Measurements from ENCODE around the gene C5AR2.
"Not testable (repeated sequence)": the region's sequence is repeated elsewhere in the genome, so short reads cannot be mapped to it uniquely, and the experiment has no call there.

The C5AR2 gene

GRCh38 chr19:47353307-47353712, 21.3 kb downstream of the C5AR2 start:
- DNase-seq (ENCODE audit: low read depth, low spot score) = no peak
- no peak overlapping the region for H3K4me3 ChIP-seq (ENCODE audit: low read length)

DNA sequence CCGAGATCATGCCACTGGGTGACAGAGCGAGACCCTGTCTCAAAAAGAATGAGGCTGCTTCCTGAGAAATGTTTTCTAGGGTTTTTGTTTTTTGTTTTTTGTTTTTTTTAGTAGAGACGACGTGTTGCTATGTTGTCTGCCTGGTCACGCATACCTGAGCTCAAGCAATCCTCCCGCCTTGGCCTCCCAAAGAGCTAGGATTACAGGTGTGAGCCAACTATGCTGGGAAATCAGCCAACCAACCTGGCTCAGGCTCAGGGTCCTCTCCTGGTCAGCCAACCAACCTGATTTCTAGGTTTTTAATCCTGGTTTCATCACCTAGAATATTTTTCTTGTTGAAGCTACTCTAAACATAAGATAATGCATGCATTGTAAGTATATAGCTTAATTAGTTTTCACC, 24.9 kb downstream of the C5AR2 start:
- no peak for DNase-seq (ENCODE audit: low read depth, low spot score)
- H3K4me3 ChIP-seq (ENCODE audit: low read length) = no peak overlapping the region

GRCh38 chr19:47357788-47358680, 26.1 kb downstream of the C5AR2 start:
- H3K4me3 ChIP-seq (ENCODE audit: low read length) = no peak overlapping the region
- DNase-seq (ENCODE audit: low read depth, low spot score) = peak; percentile 29

DNA sequence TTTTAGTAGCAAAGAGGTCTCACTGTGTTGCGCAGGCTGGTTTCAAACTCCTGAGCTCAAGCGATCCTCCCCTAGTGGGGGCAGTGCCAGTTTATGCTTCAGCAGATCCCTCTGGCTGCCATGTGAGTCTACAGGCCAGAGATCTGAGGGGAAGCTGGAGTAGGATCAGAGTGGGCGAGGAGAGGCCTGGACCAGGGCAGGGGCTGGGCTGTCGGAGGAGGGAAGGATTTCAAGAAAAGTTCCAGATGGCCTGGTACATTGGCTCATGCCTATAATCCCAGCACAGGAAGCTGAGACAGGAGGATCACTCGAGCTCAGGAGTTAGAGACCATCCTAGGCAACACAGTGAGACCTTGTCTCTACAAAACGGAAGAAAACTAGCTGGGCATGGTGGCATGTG, 27.0 kb downstream of the C5AR2 start:
- no peak for DNase-seq (ENCODE audit: low read depth, low spot score)

GRCh38 chr19:47362321-47362720, 30.3 kb downstream of the C5AR2 start:
- no peak for DNase-seq (ENCODE audit: low read depth, low spot score)
- no peak overlapping the region for H3K4me3 ChIP-seq (ENCODE audit: low read length)

More for the DNA sequence above, 27.0 kb downstream of the C5AR2 start:
- no peak overlapping the region for H3K4me3 ChIP-seq (ENCODE audit: low read length)

- no peak overlapping the region for H3K4me3 ChIP-seq (ENCODE audit: low read length)
- no peak for DNase-seq (ENCODE audit: low read depth, low spot score)
Measured at GRCh38 chr19:47363758-47364531, 32.0 kb downstream of the C5AR2 start.

DNA sequence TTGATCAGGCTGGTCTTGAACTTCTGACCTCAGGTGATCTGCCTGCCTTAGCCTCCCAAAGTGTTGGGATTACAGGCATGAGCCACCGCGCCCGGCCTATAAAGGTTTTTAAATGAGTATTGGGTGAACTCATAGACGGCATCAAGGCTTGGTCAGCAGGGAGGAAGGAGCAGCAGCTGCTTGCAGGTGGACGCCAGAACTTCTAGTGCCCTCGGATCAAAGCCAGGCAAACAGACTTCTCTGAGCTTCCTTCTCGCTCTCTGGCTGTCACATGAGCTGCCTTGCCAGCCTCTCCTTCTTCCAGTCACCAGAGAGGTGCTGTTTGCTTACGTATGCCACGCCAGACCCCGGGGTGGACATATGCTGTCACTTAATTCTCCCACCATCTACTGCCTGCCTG, 33.5 kb downstream of the C5AR2 start:
- H3K4me3 ChIP-seq (ENCODE audit: low read length); DNase-seq (ENCODE audit: low read depth, low spot score): not testable (repeated sequence)

DNA sequence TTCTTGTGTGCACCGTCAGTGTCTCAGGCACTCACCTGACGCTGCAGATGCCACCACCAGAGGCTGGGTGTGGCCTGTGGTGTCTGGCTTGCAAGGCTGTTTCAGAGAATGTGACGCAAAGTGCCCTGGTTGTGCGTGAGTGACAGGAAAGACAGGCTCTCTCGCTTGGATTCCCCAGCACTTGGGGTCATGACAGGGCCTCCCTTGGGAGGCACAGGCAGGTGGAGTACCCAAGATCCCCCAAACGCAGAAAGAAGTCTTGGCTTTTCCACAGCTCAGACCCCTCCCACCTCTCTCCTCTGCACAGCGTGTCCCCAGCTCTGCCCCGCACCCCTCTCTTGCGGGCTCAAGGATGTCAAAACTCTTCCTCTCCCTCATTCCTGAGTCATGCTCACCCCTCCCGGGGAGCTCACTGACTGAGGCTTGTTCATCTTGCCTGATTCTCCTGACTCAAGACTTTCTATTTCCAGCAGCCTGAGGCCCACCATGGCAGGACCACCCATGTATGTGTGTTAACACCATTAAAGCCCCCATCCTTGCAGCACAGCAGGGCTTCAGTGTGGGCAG, 38.2 kb downstream of the C5AR2 start:
- H3K4me3 ChIP-seq (ENCODE audit: low read length) = no peak overlapping the region

GRCh38 chr19:47371261-47371660, 39.3 kb downstream of the C5AR2 start:
- no peak overlapping the region for H3K4me3 ChIP-seq (ENCODE audit: low read length)
- DNase-seq (ENCODE audit: low read depth, low spot score) = no peak

More for the DNA sequence above, 38.2 kb downstream of the C5AR2 start:
- DNase-seq (ENCODE audit: low read depth, low spot score) = no peak

DNA sequence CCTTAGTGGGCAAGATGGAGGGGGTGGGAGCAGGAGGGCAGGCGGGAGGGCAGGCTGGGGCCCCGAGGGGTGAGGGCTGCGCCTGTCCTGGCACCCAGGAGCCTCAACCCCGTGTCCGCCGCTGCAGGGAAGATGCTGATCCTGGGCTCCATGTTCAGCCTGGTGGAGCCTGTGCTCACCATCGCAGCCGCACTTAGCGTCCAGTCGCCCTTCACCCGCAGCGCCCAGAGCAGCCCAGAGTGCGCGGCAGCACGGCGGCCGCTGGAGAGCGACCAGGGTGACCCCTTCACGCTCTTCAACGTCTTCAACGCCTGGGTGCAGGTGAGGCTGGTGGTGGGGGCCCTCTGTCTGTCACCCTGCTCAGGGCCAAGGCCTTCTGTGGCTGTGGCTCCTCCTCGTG, 40.6 kb downstream of the C5AR2 start:
- no peak overlapping the region for H3K4me3 ChIP-seq (ENCODE audit: low read length)
- DNase-seq (ENCODE audit: low read depth, low spot score) = no peak

- no peak overlapping the region for H3K4me3 ChIP-seq (ENCODE audit: low read length)
- no peak for DNase-seq (ENCODE audit: low read depth, low spot score)
Measured at GRCh38 chr19:47373246-47374240, 41.6 kb downstream of the C5AR2 start.

- DNase-seq (ENCODE audit: low read depth, low spot score) = no peak
- no peak overlapping the region for H3K4me3 ChIP-seq (ENCODE audit: low read length)
Measured at GRCh38 chr19:47374876-47375693, 43.1 kb downstream of the C5AR2 start.

DNA sequence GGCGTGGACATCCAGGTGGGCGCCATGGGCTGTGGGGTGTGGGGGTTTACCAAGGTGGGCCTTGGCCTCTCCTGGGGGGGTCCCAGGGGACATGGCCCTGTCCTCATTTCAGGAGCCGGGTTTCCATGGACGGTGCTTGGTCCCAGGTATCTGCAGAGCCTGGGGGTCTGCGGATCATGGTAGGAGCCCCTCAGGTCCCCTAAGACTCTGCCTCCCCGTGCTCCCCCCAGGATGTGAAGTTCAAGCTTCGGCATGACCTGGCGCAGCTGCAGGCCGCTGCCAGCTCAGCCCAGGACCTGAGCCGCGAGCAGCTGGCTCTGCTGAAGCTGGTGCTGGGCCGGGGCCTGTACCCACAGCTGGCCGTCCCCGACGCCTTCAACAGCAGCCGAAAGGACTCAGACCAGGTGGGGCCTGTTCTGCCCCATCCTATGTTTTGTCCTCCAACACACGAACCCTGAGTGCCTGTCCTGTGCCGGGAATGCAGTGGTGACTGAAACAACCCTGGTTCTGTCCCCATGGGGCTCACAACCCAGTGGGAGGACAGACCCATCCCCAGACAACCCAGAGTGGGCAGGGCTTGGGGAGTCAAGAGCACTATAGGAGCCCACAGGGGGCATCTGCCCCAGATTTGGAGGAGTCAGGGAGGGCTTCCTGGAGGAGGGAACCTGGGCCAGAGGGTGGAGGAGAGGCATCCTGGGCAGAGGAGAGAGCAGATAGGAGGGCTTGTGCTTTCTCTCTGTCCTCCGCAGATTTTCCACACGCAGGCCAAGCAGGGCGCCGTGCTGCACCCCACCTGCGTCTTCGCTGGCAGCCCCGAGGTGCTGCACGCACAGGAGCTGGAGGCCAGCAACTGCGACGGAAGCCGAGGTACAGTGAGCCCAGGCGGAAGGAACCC, 44.0 kb downstream of the C5AR2 start:
- DNase-seq (ENCODE audit: low read depth, low spot score) = no peak
- H3K4me3 ChIP-seq (ENCODE audit: low read length) = no peak overlapping the region

DNA sequence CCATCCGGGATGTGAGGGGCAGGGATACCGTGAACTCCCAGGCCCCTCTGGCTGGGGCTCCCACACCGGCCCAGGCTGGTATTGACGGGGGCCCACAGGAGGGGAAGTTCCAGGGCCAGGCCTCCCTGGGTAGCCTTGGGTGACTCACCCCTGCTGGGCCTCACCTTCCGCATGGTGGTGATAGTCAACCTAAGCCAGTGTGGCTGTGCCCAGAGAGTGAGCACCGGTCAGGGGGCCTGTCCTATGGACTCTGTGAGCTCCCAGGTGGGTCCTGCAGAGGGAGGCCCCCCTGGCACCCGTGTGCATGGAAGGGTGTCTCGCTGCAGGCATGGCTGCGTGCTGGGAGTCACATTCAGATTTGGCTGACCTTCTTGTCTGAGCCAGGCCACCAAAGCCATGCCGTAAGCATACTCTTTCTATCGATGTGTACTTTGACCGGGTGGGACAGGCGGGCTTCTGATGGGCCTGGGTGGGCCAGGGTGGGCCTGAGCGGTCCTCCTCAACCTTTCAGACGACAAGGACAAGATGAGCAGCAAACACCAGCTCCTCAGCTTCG, 44.7 kb downstream of the C5AR2 start:
- DNase-seq (ENCODE audit: low read depth, low spot score) = no peak
- no peak overlapping the region for H3K4me3 ChIP-seq (ENCODE audit: low read length)

- no peak overlapping the region for H3K4me3 ChIP-seq (ENCODE audit: low read length)
- no peak for DNase-seq (ENCODE audit: low read depth, low spot score)
Measured at GRCh38 chr19:47377208-47377701, 45.3 kb downstream of the C5AR2 start.

GRCh38 chr19:47377801-47378200, 45.8 kb downstream of the C5AR2 start:
- DNase-seq (ENCODE audit: low read depth, low spot score) = no peak
- no peak overlapping the region for H3K4me3 ChIP-seq (ENCODE audit: low read length)

GRCh38 chr19:47378246-47378645, 46.3 kb downstream of the C5AR2 start:
- H3K4me3 ChIP-seq (ENCODE audit: low read length) = no peak overlapping the region
- DNase-seq (ENCODE audit: low read depth, low spot score) = no peak
